ENCODE results near the gene USP13. TPM values are rescaled to one million over a fixed set of nuclear protein-coding genes. Genes with fewer than 3 reads are reported as not detected.

USP13 gene
- total and polyA plus RNA-seq, 2 donors (not counting 3 experiments of a cell fraction or from before 2014, with no cell fraction given) = 5.8 to 24.0 TPM

DNA sequence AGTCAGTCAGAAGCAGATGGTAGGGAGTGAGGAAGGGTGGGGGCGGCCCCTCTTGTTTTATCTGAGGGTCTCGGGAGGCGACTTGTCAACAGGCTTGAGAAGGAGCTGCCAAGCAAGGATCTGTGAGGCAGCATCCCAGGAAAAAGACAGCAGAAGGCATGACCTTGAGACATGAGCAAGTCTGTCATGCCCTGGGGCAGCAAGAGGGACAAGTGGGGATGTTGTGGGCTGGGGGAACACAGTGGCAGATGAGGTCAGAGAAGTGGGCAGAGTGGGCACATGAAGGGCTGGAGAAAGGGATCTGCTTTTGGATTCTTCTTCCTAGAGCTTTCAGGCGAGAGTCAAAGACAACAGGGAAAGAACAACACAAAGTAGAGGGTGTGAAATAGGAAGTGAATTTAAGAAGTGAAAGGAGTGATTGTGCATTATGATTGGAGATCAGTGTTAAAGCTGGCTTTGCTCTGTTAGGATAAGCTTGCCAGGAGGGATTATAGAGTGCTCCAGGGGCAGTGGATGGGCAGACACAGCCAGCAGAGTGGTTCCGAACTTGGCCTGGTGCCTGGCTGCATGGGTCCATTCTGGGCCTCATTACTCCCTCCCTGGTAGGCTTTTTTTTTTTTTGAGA is 73.3 kb downstream of the USP13 start:
- Histone ChIP-seq H3K4me3 (replicated peaks in 1 of 3; ENCODE audit: insufficient read depth in 1 of 3, low read depth in 1 of 3, low read length in 3 of 3) (no peak overlapping the region), H3K9me1 (replicated peaks; ENCODE audit: control insufficient read depth, extremely low read depth, insufficient read depth, low read length) (no peaks in the 10 kb centered on the region), H3K79me2 (ENCODE audit: control insufficient read depth, insufficient read depth, low read length) (no peaks in the 10 kb centered on the region), H3K27ac (ENCODE audit: insufficient read depth, low read depth, low read length) (no peak overlapping the region), H2AFZ (ENCODE audit: low read depth, low read length) (no peak overlapping the region), H3K9ac (replicated peaks; ENCODE audit: extremely low read depth, insufficient read depth, low read length) (no peak overlapping the region), H3K36me3 (ENCODE audit: control insufficient read depth in 2 of 2, extremely low read depth in 1 of 2, insufficient read depth in 2 of 2, low read length in 2 of 2) (peaks cover 2 to 4% of the 10 kb centered on the region in 2 experiments), H3K27me3 (ENCODE audit: control insufficient read depth in 2 of 2, insufficient read depth in 2 of 2, low read length in 2 of 2) (no peaks in the 10 kb centered on the region), H3K4me2 (ENCODE audit: insufficient read depth, low read length) (no peak overlapping the region), H3K4me1 (ENCODE audit: control insufficient read depth, extremely low read depth, insufficient read depth, low read length) (no peaks in the 10 kb centered on the region), H3K9me3 (replicated peaks; ENCODE audit: control insufficient read depth, insufficient read depth, low read length) (no peaks in the 10 kb centered on the region), H4K20me1 (replicated peaks; ENCODE audit: control insufficient read depth, extremely low read depth, insufficient read depth, low read length) (no peaks in the 10 kb centered on the region)
- DNase-seq (ENCODE audit: low read depth, low spot score) = no peak
- dilution Hi-C loops (cut with MboI; ENCODE audit: extremely low pct_ligation_motif_present, low sequenced_read_pairs) = no loop called here
- TF ChIP-seq EZH2 (IDR thresholded peaks at IDR 0.05; ENCODE audit: borderline replicate concordance, low read depth, low read length, severe bottlenecking) (no peak), POLR2AphosphoS5 (IDR thresholded peaks at IDR 0.05; ENCODE audit: insufficient read depth, low read depth, low read length) (no peak), JUN (IDR thresholded peaks at IDR 0.05; ENCODE audit: borderline replicate concordance, insufficient read depth, insufficient read length, low read depth) (no peak), MYC (IDR thresholded peaks at IDR 0.05; ENCODE audit: low read depth, low read length) (no peak), POLR2A (IDR thresholded peaks at IDR 0.05; ENCODE audit: low read depth, low read length) (no peak), FOS (IDR thresholded peaks at IDR 0.05; ENCODE audit: borderline replicate concordance, insufficient read depth, low read length) (no peak), GATA2 (IDR thresholded peaks at IDR 0.05; ENCODE audit: insufficient read depth, insufficient read length, low read depth, low read length) (no peak)
- TF ChIP-seq, protein P1, sequence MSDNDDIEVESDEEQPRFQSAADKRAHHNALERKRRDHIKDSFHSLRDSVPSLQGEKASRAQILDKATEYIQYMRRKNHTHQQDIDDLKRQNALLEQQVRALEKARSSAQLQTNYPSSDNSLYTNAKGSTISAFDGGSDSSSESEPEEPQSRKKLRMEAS (IDR thresholded peaks at IDR 0.05; ENCODE audit: insufficient read depth, insufficient read length) = no peak
- TF ChIP-seq, protein P2, sequence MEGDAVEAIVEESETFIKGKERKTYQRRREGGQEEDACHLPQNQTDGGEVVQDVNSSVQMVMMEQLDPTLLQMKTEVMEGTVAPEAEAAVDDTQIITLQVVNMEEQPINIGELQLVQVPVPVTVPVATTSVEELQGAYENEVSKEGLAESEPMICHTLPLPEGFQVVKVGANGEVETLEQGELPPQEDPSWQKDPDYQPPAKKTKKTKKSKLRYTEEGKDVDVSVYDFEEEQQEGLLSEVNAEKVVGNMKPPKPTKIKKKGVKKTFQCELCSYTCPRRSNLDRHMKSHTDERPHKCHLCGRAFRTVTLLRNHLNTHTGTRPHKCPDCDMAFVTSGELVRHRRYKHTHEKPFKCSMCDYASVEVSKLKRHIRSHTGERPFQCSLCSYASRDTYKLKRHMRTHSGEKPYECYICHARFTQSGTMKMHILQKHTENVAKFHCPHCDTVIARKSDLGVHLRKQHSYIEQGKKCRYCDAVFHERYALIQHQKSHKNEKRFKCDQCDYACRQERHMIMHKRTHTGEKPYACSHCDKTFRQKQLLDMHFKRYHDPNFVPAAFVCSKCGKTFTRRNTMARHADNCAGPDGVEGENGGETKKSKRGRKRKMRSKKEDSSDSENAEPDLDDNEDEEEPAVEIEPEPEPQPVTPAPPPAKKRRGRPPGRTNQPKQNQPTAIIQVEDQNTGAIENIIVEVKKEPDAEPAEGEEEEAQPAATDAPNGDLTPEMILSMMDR (IDR thresholded peaks at IDR 0.05; ENCODE audit: extremely low read depth in 1 of 2, insufficient read depth in 1 of 2, low read depth in 1 of 2, low read length in 2 of 2) = no peak
- BruUV-seq (replicated peaks) = no TSS peak
- intact Hi-C loops (cut with micrococcal nuclease) = no loop called here
- no peak for FAIRE-seq
- ChIA-PET CTCF (no interaction called here), POLR2A (no interaction called here)

All from endothelial cell of umbilical vein (primary cell).